WERI-Rb-1 (cell line): Measurements from ENCODE around the gene HMCN1.

Experiments
- DNase-seq: peaks from one replicate; pipeline ENCODE4 v3.0.0-alpha.2; 2020
- H3K27ac ChIP-seq: fragments of 250-450 bp; sonication (Bioruptor Pico); 2 replicates; pipeline ENCODE4 v1.5.1; 2020; ENCODE audit warnings: mild to moderate bottlenecking, moderate library complexity
- H3K27me3 ChIP-seq: fragments of 250-450 bp; sonication (Bioruptor Pico); 2 replicates; pipeline ENCODE4 v1.5.1; 2021; ENCODE audit warnings: mild to moderate bottlenecking, low read depth, moderate library complexity; ENCODE audit not compliant: insufficient read depth, severe bottlenecking
- H3K36me3 ChIP-seq: fragments of 250-450 bp; sonication (Bioruptor Pico); 2 replicates; pipeline ENCODE4 v1.5.1; 2020; ENCODE audit warnings: mild to moderate bottlenecking, moderate library complexity
- H3K4me3 ChIP-seq: 2 replicates; pipeline ENCODE4 v1.5.1; 2011; ENCODE audit warnings: low read depth, mild to moderate bottlenecking, control low read depth, low read length
- H3K9me3 ChIP-seq: fragments of 250-450 bp; sonication (Bioruptor Pico); 2 replicates; pipeline ENCODE4 v1.5.1; 2021; ENCODE audit warnings: mild to moderate bottlenecking, moderate library complexity; ENCODE audit not compliant: severe bottlenecking
- CTCF ChIP-seq: IDR thresholded peaks from 2 replicates; pipeline ENCODE4 v1.5.1; 2011; ENCODE audit warnings: low read depth, mild to moderate bottlenecking, control low read depth, inconsistent platforms, low read length

HMCN1 gene

GRCh38 chr1:186191511-186191910, 457.3 kb downstream of the HMCN1 start:
- Histone ChIP-seq H3K9me3 (no peaks in the 10 kb centered on the region), H3K27ac (no peak overlapping the region), H3K4me3 (no peak overlapping the region), H3K27me3 (peaks cover 10% of the 10 kb centered on the region), H3K36me3 (no peaks in the 10 kb centered on the region)
- TF ChIP-seq CTCF, result no peak
- no peak for DNase-seq

- H3K27me3 ChIP-seq, result peaks cover 12% of the 10 kb centered on the region
- H3K4me3 ChIP-seq, result no peak overlapping the region
- no peaks in the 10 kb centered on the region for H3K36me3 ChIP-seq
- DNase-seq, result no peak
- no peak overlapping the region for H3K27ac ChIP-seq
- no peak for TF ChIP-seq CTCF
- no peaks in the 10 kb centered on the region for H3K9me3 ChIP-seq
Observed at GRCh38 chr1:186193224-186193623, 459.0 kb downstream of the HMCN1 start.

GRCh38 chr1:186194107-186194756, 460.0 kb downstream of the HMCN1 start:
- H3K27ac ChIP-seq, result no peak overlapping the region
- H3K27me3 ChIP-seq, result peaks cover 10% of the 10 kb centered on the region
- DNase-seq, result no peak
- no peak for TF ChIP-seq CTCF
- H3K4me3 ChIP-seq, result no peak overlapping the region
- H3K36me3 ChIP-seq, result no peaks in the 10 kb centered on the region
- no peaks in the 10 kb centered on the region for H3K9me3 ChIP-seq

- no peak overlapping the region for H3K27ac ChIP-seq
- no peak overlapping the region for H3K4me3 ChIP-seq
- no peak for TF ChIP-seq CTCF
Observed at GRCh38 chr1:186195377-186195931, 461.3 kb downstream of the HMCN1 start.

GRCh38 chr1:186202271-186202764, 468.1 kb downstream of the HMCN1 start:
- no peak for DNase-seq
- no peak for TF ChIP-seq CTCF
- Histone ChIP-seq H3K27me3 (peaks cover 62% of the 10 kb centered on the region), H3K36me3 (no peaks in the 10 kb centered on the region), H3K4me3 (no peak overlapping the region), H3K27ac (no peak overlapping the region), H3K9me3 (no peaks in the 10 kb centered on the region)

More at GRCh38 chr1:186195377-186195931, 461.3 kb downstream of the HMCN1 start:
- Histone ChIP-seq H3K36me3 (no peaks in the 10 kb centered on the region), H3K27me3 (peaks cover 14% of the 10 kb centered on the region), H3K9me3 (no peaks in the 10 kb centered on the region)
- DNase-seq, result no peak
